ENCODE data around the gene TTC22. TPM values are rescaled to one million over a fixed set of nuclear protein-coding genes. Genes with fewer than 3 reads are reported as not detected.

The TTC22 gene
- total and polyA plus RNA-seq, 4 experiments from 2014 or later: 1.4 to 19.0 (median 12.1) TPM

DNA sequence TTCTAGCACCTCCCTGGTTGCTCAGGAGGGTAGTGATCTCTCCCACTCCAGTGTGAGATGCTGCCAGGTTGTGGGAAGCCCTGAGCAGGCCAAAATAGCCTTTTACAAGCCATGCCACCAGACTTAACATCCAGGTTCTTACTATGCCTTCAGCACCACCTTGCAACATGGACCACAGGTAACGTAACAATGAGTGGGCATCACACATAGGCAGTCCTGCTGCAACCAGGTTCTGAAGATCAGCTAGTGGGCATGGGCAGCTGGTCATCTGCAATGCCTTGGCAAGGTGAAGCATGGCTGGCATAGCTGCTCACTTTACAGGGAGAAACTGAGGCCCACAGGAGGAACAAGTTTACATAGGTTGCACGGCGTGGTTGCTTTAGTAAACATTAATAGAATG, 45.2 kb upstream of the TTC22 start:
- Histone ChIP-seq H3K36me3 (ENCODE audit: insufficient read depth, low read length) (no peaks in the 10 kb centered on the region), H3K9me3 (ENCODE audit: control insufficient read depth in 1 of 2, low read length in 2 of 2) (no peaks in the 10 kb centered on the region), H3K27me3 (ENCODE audit: insufficient read depth, low read length) (no peaks in the 10 kb centered on the region), H3K4me3 (ENCODE audit: low read length in 2 of 2) (no peak overlapping the region), H3K27ac (ENCODE audit: low read depth, low read length) (no peak overlapping the region), H3K4me1 (ENCODE audit: insufficient read depth, low read length) (no peaks in the 10 kb centered on the region)
- no peak for DNase-seq
- ChIA-PET CTCF (ENCODE audit: partially characterized antibody) (interaction anchor here (1.2 kb wide), 1 partner anchor 28 kb away, joined by 3 read pairs; no protein-coding TSS in a partner anchor), POLR2A (ENCODE audit: partially characterized antibody) (no interaction called here)
- H3K27ac Mint-ChIP-seq: no peak overlapping the region
- H3K4me1 Mint-ChIP-seq: no peaks in the 10 kb centered on the region
- no peaks in the 10 kb centered on the region for H3K27me3 Mint-ChIP-seq
- H3K9me3 Mint-ChIP-seq: peaks cover 0 to 2% (median 0%) of the 10 kb centered on the region in 8 donors
- no peak overlapping the region for H3K4me3 Mint-ChIP-seq
- intact Hi-C loops (cut with micrococcal nuclease): no loop called here
- peaks cover 0 to 5% of the 10 kb centered on the region in 2 donors for H3K36me3 Mint-ChIP-seq

DNA sequence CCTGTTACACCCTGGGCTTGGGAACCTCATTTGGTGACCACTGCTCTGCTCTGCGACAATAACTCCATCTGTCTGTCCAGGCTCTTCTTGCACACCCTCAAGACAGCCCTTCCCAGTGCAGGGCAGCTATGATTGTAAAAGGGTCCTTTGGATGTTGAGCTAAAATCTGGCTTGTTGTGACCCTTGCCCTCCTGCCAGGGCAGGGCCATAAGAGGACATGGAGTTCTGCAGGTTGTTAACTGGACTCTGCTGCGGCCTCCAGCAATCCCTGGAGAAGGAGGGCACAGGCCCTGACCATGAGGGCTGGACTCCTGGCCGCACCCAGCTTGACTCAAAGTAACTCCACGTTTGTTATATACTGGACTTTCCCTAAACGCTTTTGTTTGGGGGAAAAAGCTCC, 44.6 kb upstream of the TTC22 start:
- Mint-ChIP-seq H3K4me3 (no peak overlapping the region), H3K36me3 (peaks cover 0 to 3% of the 10 kb centered on the region in 2 donors), H3K9me3 (peaks cover 0 to 2% (median 0%) of the 10 kb centered on the region in 8 donors), H3K27ac (no peak overlapping the region), H3K27me3 (no peaks in the 10 kb centered on the region), H3K4me1 (no peaks in the 10 kb centered on the region)
- Histone ChIP-seq H3K4me1 (ENCODE audit: insufficient read depth, low read length) (no peaks in the 10 kb centered on the region), H3K36me3 (ENCODE audit: insufficient read depth, low read length) (no peaks in the 10 kb centered on the region), H3K9me3 (ENCODE audit: control insufficient read depth in 1 of 2, low read length in 2 of 2) (no peaks in the 10 kb centered on the region), H3K27ac (ENCODE audit: low read depth, low read length) (no peak overlapping the region), H3K4me3 (ENCODE audit: low read length in 2 of 2) (no peak overlapping the region), H3K27me3 (ENCODE audit: insufficient read depth, low read length) (no peaks in the 10 kb centered on the region)
- intact Hi-C loops (cut with micrococcal nuclease): no loop called here
- POLR2A ChIA-PET (ENCODE audit: partially characterized antibody): no interaction called here
- no peak for DNase-seq
- CTCF ChIA-PET (ENCODE audit: partially characterized antibody): no interaction called here

GRCh38 chr1:54844564-54844963, 43.4 kb upstream of the TTC22 start:
- DNase-seq: no peak

GRCh38 chr1:54843449-54843848, 42.3 kb upstream of the TTC22 start:
- Mint-ChIP-seq H3K36me3 (no peaks in the 10 kb centered on the region), H3K9me3 (peaks cover 0 to 2% (median 0%) of the 10 kb centered on the region in 8 donors), H3K27me3 (no peaks in the 10 kb centered on the region), H3K4me1 (no peaks in the 10 kb centered on the region), H3K27ac (no peak overlapping the region), H3K4me3 (no peak overlapping the region)
- Histone ChIP-seq H3K27ac (ENCODE audit: low read depth, low read length) (no peak overlapping the region), H3K9me3 (ENCODE audit: control insufficient read depth in 1 of 2, low read length in 2 of 2) (no peaks in the 10 kb centered on the region), H3K27me3 (ENCODE audit: insufficient read depth, low read length) (no peaks in the 10 kb centered on the region), H3K4me1 (ENCODE audit: insufficient read depth, low read length) (no peaks in the 10 kb centered on the region), H3K36me3 (ENCODE audit: insufficient read depth, low read length) (no peaks in the 10 kb centered on the region), H3K4me3 (ENCODE audit: low read length in 2 of 2) (no peak overlapping the region)
- intact Hi-C loops (cut with micrococcal nuclease): no loop called here
- POLR2A ChIA-PET (ENCODE audit: partially characterized antibody): no interaction called here
- no peak for DNase-seq
- CTCF ChIA-PET (ENCODE audit: partially characterized antibody): no interaction called here

More at GRCh38 chr1:54844564-54844963, 43.4 kb upstream of the TTC22 start:
- Mint-ChIP-seq H3K4me3 (no peak overlapping the region), H3K27me3 (no peaks in the 10 kb centered on the region), H3K4me1 (no peaks in the 10 kb centered on the region), H3K36me3 (no peaks in the 10 kb centered on the region), H3K9me3 (peaks cover 0 to 2% (median 0%) of the 10 kb centered on the region in 8 donors), H3K27ac (no peak overlapping the region)
- H3K4me3 ChIP-seq (ENCODE audit: low read length in 2 of 2): no peak overlapping the region
- intact Hi-C loops (cut with micrococcal nuclease): no loop called here
- H3K27ac ChIP-seq (ENCODE audit: low read depth, low read length): no peak overlapping the region
- CTCF ChIA-PET (ENCODE audit: partially characterized antibody): interaction anchor here (0.7 kb wide), 1 partner anchor 696 kb away, joined by 3 read pairs; no protein-coding TSS in a partner anchor
- H3K27me3 ChIP-seq (ENCODE audit: insufficient read depth, low read length): no peaks in the 10 kb centered on the region
- no peaks in the 10 kb centered on the region for H3K9me3 ChIP-seq (ENCODE audit: control insufficient read depth in 1 of 2, low read length in 2 of 2)
- no peaks in the 10 kb centered on the region for H3K36me3 ChIP-seq (ENCODE audit: insufficient read depth, low read length)
- POLR2A ChIA-PET (ENCODE audit: partially characterized antibody): no interaction called here
- no peaks in the 10 kb centered on the region for H3K4me1 ChIP-seq (ENCODE audit: insufficient read depth, low read length)

DNA sequence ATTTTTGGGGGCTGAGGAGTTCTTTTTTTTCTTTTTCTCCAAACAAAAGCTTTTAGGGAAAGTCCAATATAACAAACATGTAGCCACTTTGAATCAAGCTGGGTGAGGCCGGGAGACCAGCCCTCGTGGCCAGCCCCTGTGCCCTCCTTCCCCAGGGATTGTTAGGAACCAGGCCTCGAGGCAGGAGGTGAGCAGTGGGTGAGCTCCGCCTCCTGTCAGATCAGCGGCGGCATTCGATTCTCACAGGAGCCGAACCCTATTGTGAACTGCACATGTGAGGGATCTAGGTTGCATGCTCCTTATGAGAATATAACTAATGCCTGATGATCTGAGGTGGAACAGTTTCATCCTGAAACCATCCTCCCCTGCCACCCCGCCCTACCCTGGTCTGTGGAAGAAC, 41.8 kb upstream of the TTC22 start:
- Mint-ChIP-seq H3K27me3 (no peaks in the 10 kb centered on the region), H3K9me3 (peaks cover 0 to 2% (median 0%) of the 10 kb centered on the region in 8 donors), H3K4me1 (no peaks in the 10 kb centered on the region), H3K4me3 (no peak overlapping the region), H3K36me3 (no peaks in the 10 kb centered on the region), H3K27ac (no peak overlapping the region)
- intact Hi-C loops (cut with micrococcal nuclease): no loop called here
- POLR2A ChIA-PET (ENCODE audit: partially characterized antibody): no interaction called here
- Histone ChIP-seq H3K4me3 (ENCODE audit: low read length in 2 of 2) (no peak overlapping the region), H3K36me3 (ENCODE audit: insufficient read depth, low read length) (no peaks in the 10 kb centered on the region), H3K27ac (ENCODE audit: low read depth, low read length) (no peak overlapping the region), H3K9me3 (ENCODE audit: control insufficient read depth in 1 of 2, low read length in 2 of 2) (no peaks in the 10 kb centered on the region), H3K4me1 (ENCODE audit: insufficient read depth, low read length) (no peaks in the 10 kb centered on the region), H3K27me3 (ENCODE audit: insufficient read depth, low read length) (no peaks in the 10 kb centered on the region)
- CTCF ChIA-PET (ENCODE audit: partially characterized antibody): no interaction called here
- DNase-seq: no peak

- DNase-seq: no peak
- Histone ChIP-seq H3K9me3 (ENCODE audit: control insufficient read depth in 1 of 2, low read length in 2 of 2) (no peaks in the 10 kb centered on the region), H3K4me3 (ENCODE audit: low read length in 2 of 2) (no peak overlapping the region), H3K4me1 (ENCODE audit: insufficient read depth, low read length) (no peaks in the 10 kb centered on the region), H3K27me3 (ENCODE audit: insufficient read depth, low read length) (no peaks in the 10 kb centered on the region), H3K36me3 (ENCODE audit: insufficient read depth, low read length) (no peaks in the 10 kb centered on the region), H3K27ac (ENCODE audit: low read depth, low read length) (no peak overlapping the region)
- H3K27ac Mint-ChIP-seq: no peak overlapping the region
- intact Hi-C loops (cut with micrococcal nuclease): no loop called here
- no peaks in the 10 kb centered on the region for H3K4me1 Mint-ChIP-seq
- ChIA-PET CTCF (ENCODE audit: partially characterized antibody) (no interaction called here), POLR2A (ENCODE audit: partially characterized antibody) (no interaction called here)
- H3K9me3 Mint-ChIP-seq: no peaks in the 10 kb centered on the region
- no peaks in the 10 kb centered on the region for H3K27me3 Mint-ChIP-seq
- no peak overlapping the region for H3K4me3 Mint-ChIP-seq
- no peaks in the 10 kb centered on the region for H3K36me3 Mint-ChIP-seq
Measured at GRCh38 chr1:54842206-54842915, 41.2 kb upstream of the TTC22 start.

- Histone ChIP-seq H3K27ac (ENCODE audit: low read depth, low read length) (no peak overlapping the region), H3K9me3 (ENCODE audit: control insufficient read depth in 1 of 2, low read length in 2 of 2) (no peaks in the 10 kb centered on the region), H3K4me3 (ENCODE audit: low read length in 2 of 2) (no peak overlapping the region), H3K4me1 (ENCODE audit: insufficient read depth, low read length) (no peaks in the 10 kb centered on the region), H3K27me3 (ENCODE audit: insufficient read depth, low read length) (no peaks in the 10 kb centered on the region), H3K36me3 (ENCODE audit: insufficient read depth, low read length) (no peaks in the 10 kb centered on the region)
- H3K36me3 Mint-ChIP-seq: no peaks in the 10 kb centered on the region
- intact Hi-C loops (cut with micrococcal nuclease): no loop called here
- ChIA-PET POLR2A (ENCODE audit: partially characterized antibody) (no interaction called here), CTCF (ENCODE audit: partially characterized antibody) (no interaction called here)
- no peak overlapping the region for H3K4me3 Mint-ChIP-seq
- no peaks in the 10 kb centered on the region for H3K9me3 Mint-ChIP-seq
- H3K27ac Mint-ChIP-seq: peak overlapping the region in 1 of 7 donors; percentile 13
- no peaks in the 10 kb centered on the region for H3K4me1 Mint-ChIP-seq
- no peak for DNase-seq
- no peaks in the 10 kb centered on the region for H3K27me3 Mint-ChIP-seq
Measured at GRCh38 chr1:54839824-54840223, 38.7 kb upstream of the TTC22 start.
